H1 (cell line): Measurements from ENCODE around the gene SNX17. TPM values are rescaled to one million over a fixed set of nuclear protein-coding genes. Genes with fewer than 3 reads are reported as not detected.

ENCODE experiments used
- CTCF ChIA-PET: fragments of 300-600 bp; sonication (Branson Sonifier 250); formaldehyde crosslinking; loops from one replicate; lab custom pipeline; 2021; ENCODE audit not compliant: partially characterized antibody; lab: Charles Lee
- POLR2A ChIA-PET: fragments of 300-600 bp; sonication (Branson Sonifier 250); formaldehyde crosslinking; loops from one replicate; lab custom pipeline; 2021; ENCODE audit warnings: inconsistent platforms; ENCODE audit not compliant: partially characterized antibody; lab: Charles Lee
- DNase-seq, 2 experiments: peaks; one replicate each; pipeline versions ENCODE4 v3.0.0 to v3.0.0-alpha.2; 2010 to 2022; ENCODE audit warnings: low spot score in 2 of 2, low read depth in 1 of 2, mixed read lengths in 1 of 2
- FAIRE-seq: peaks from 2 replicates; lab custom pipeline; 2011; peaks lifted over from hg19 to GRCh38; lab: Jason Lieb, UNC
- H2AFZ ChIP-seq: 2 replicates; pipeline ENCODE4 v1.8.1; 2012; ENCODE audit warnings: low read length, inconsistent platforms
- H2AK5ac ChIP-seq: 2 replicates; pipeline ENCODE4 v1.6.1; 2013; ENCODE audit warnings: low read depth, low read length
- H2BK120ac ChIP-seq: replicated peaks from 2 replicates; pipeline ENCODE3; 2013; ENCODE audit warnings: low read depth, low read length, inconsistent platforms
- H2BK12ac ChIP-seq: 2 replicates; pipeline ENCODE4 v1.6.1; 2013; ENCODE audit warnings: low read depth, low read length
- H2BK15ac ChIP-seq: 2 replicates; pipeline ENCODE4 v1.6.1; 2013; ENCODE audit warnings: low read length
- H2BK20ac ChIP-seq: 2 replicates; pipeline ENCODE4 v1.6.1; 2013; ENCODE audit warnings: low read length
- H2BK5ac ChIP-seq: 2 replicates; pipeline ENCODE4 v1.6.1; 2013; ENCODE audit warnings: low read depth, low read length
- H3K14ac ChIP-seq: 2 replicates; pipeline ENCODE4 v1.6.1; 2013; ENCODE audit warnings: inconsistent platforms; ENCODE audit not compliant: insufficient read length
- H3K18ac ChIP-seq: 2 replicates; pipeline ENCODE4 v1.6.1; 2013; ENCODE audit warnings: low read length; ENCODE audit errors: extremely low read depth
- H3K23ac ChIP-seq: 2 replicates; pipeline ENCODE4 v1.6.1; 2013; ENCODE audit warnings: inconsistent platforms; ENCODE audit not compliant: insufficient read length
- H3K23me2 ChIP-seq: 2 replicates; pipeline ENCODE4 v1.6.1; 2013; ENCODE audit warnings: low read depth, low read length
- H3K27ac ChIP-seq: 2 replicates; pipeline ENCODE4 v1.6.1; 2011; ENCODE audit warnings: low read depth, low read length, inconsistent platforms
- H3K27me3 ChIP-seq, 4 experiments: replicated peaks in 1 of 4; 1 replicate in 1 of 4; 2 replicates in 3 of 4; pipeline versions ENCODE4 v1.6.1 to v1.8.1; 2011 to 2013; ENCODE audit warnings: low read length in 3 of 4, mild to moderate bottlenecking in 3 of 4, inconsistent platforms in 2 of 4, mixed read lengths in 2 of 4, moderate library complexity in 1 of 4; ENCODE audit not compliant: control insufficient read depth in 3 of 4, insufficient read depth in 3 of 4; ENCODE audit errors: extremely low read depth in 1 of 4
- H3K36me3 ChIP-seq, 4 experiments: 2 replicates each; pipeline versions ENCODE4 v1.6.1 to v1.8.1; 2011 to 2013; ENCODE audit warnings: mild to moderate bottlenecking in 4 of 4, low read length in 3 of 4, moderate library complexity in 2 of 4, control low read depth in 1 of 4, inconsistent platforms in 1 of 4; ENCODE audit not compliant: insufficient read depth in 4 of 4, control insufficient read depth in 2 of 4
- H3K4ac ChIP-seq: replicated peaks from 2 replicates; pipeline ENCODE3; 2013; ENCODE audit warnings: low read length, low read depth, mixed read lengths, inconsistent platforms; ENCODE audit not compliant: insufficient read length
- H3K4me1 ChIP-seq, 4 experiments: replicated peaks in 1 of 4; 1 replicate in 1 of 4; 2 replicates in 3 of 4; pipeline versions ENCODE4 v1.6.1 to v1.8.1; 2011 to 2013; ENCODE audit warnings: low read length in 3 of 4, inconsistent platforms in 2 of 4, mixed read lengths in 1 of 4; ENCODE audit not compliant: insufficient read depth in 4 of 4, control insufficient read depth in 3 of 4
- H3K4me2 ChIP-seq, 2 experiments: 2 replicates each; pipeline versions ENCODE4 v1.6.1 to v1.8.1; 2011 to 2013; ENCODE audit warnings: low read depth in 2 of 2, low read length in 2 of 2, control low read depth in 1 of 2, inconsistent platforms in 1 of 2, mild to moderate bottlenecking in 1 of 2; ENCODE audit not compliant: insufficient read depth in 1 of 2
- H3K4me3 ChIP-seq, 4 experiments: fragments of 200-600, 300-600 bp in 1 of 4; sonication (generic), shearing (Covaris generic), sonication (Bioruptor Twin) in 1 of 4; 2 replicates each; pipeline versions ENCODE4 v1.5.1 to v1.8.1; 2011 to 2016; ENCODE audit warnings: low read length in 4 of 4, low read depth in 3 of 4, control low read depth in 2 of 4, inconsistent platforms in 2 of 4, mild to moderate bottlenecking in 2 of 4, mixed read lengths in 1 of 4, moderate library complexity in 1 of 4; ENCODE audit not compliant: insufficient read depth in 2 of 4; ENCODE audit errors: extremely low read depth in 1 of 4
- H3K56ac ChIP-seq: replicated peaks from 2 replicates; pipeline ENCODE3; 2013; ENCODE audit warnings: low read depth, mild to moderate bottlenecking, mixed read lengths, low read length, inconsistent platforms; ENCODE audit not compliant: insufficient read length
- H3K79me1 ChIP-seq: 2 replicates; pipeline ENCODE4 v1.6.1; 2013; ENCODE audit warnings: low read depth, low read length, control low read depth
- H3K79me2 ChIP-seq, 2 experiments: 2 replicates each; pipeline versions ENCODE4 v1.6.1 to v1.8.1; 2012 to 2013; ENCODE audit warnings: low read length in 2 of 2, mild to moderate bottlenecking in 2 of 2, inconsistent platforms in 1 of 2; ENCODE audit not compliant: insufficient read depth in 2 of 2, control insufficient read depth in 1 of 2
- H3K9ac ChIP-seq, 4 experiments: replicated peaks in 1 of 4; 1 replicate in 1 of 4; 2 replicates in 3 of 4; pipeline versions ENCODE4 v1.6.1 to v1.8.1; 2011 to 2013; ENCODE audit warnings: low read depth in 3 of 4, low read length in 3 of 4, control low read depth in 2 of 4, mild to moderate bottlenecking in 2 of 4, moderate library complexity in 2 of 4, inconsistent platforms in 1 of 4; ENCODE audit errors: extremely low read depth in 1 of 4
- H3K9me3 ChIP-seq, 2 experiments: 2 replicates each; pipeline versions ENCODE4 v1.6.1 to v1.8.1; 2012 to 2013; ENCODE audit warnings: mild to moderate bottlenecking in 2 of 2, moderate library complexity in 2 of 2, control low read depth in 1 of 2, inconsistent platforms in 1 of 2, low read depth in 1 of 2, low read length in 1 of 2, mixed read lengths in 1 of 2; ENCODE audit not compliant: insufficient read depth in 2 of 2
- H4K20me1 ChIP-seq, 2 experiments: replicated peaks in 1 of 2; 2 replicates each; pipeline versions ENCODE3 to v1.8.1; 2011 to 2013; ENCODE audit warnings: inconsistent platforms in 2 of 2, low read length in 2 of 2, mild to moderate bottlenecking in 1 of 2; ENCODE audit not compliant: insufficient read depth in 2 of 2, control insufficient read depth in 1 of 2
- H4K5ac ChIP-seq: 2 replicates; pipeline ENCODE4 v1.6.1; 2013; ENCODE audit warnings: low read length, low read depth, mixed read lengths, inconsistent platforms; ENCODE audit not compliant: insufficient read length
- H4K8ac ChIP-seq: 2 replicates; pipeline ENCODE4 v1.8.0; 2013; ENCODE audit warnings: mild to moderate bottlenecking, moderate library complexity, low read length, inconsistent platforms; ENCODE audit not compliant: insufficient read depth; ENCODE audit errors: extremely low read depth
- H4K91ac ChIP-seq: replicated peaks from 2 replicates; pipeline ENCODE3; 2013; ENCODE audit warnings: low read length, mixed read lengths, inconsistent platforms; ENCODE audit not compliant: insufficient read length
- RAD21 ChIP-seq, 2 experiments: IDR thresholded peaks in 1 of 2; conservative IDR thresholded peaks in 1 of 2; 2 replicates each; pipeline ENCODE4 v1.6.1; 2011; ENCODE audit warnings: low read depth in 2 of 2, low read length in 2 of 2, improper control_type of control experiment in 1 of 2, inconsistent platforms in 1 of 2, mild to moderate bottlenecking in 1 of 2, moderate library complexity in 1 of 2
- TAF1 ChIP-seq: IDR thresholded peaks from 2 replicates; pipeline ENCODE4 v1.6.1; 2011; ENCODE audit warnings: mild to moderate bottlenecking, low read depth, low read length
- WGBS, 2 experiments: shearing (Covaris generic) in 1 of 2; methylation state at CpG; one replicate each; pipeline versions ENCODE4 v1.1.6 to v1.1.7; 2013 to 2015; ENCODE audit warnings: low lambda C conversion rate in 2 of 2, mixed read lengths in 2 of 2, inconsistent platforms in 1 of 2, low coverage in 1 of 2, missing lambda C conversion rate in 1 of 2; ENCODE audit not compliant: insufficient replicate concordance in 2 of 2, insufficient coverage in 1 of 2, insufficient read length in 1 of 2; ENCODE audit errors: extremely low coverage in 1 of 2, missing lambda C conversion rate in 1 of 2; 5-methylcytosine and 5-hydroxymethylcytosine counted together
- polyA plus RNA-seq, 7 experiments: library from polyadenylated mRNA; depleted of rRNA in 3 of 7; stranded (reverse) in 5 of 7; unstranded in 2 of 7; fragments of >200 nt in 5 of 7; fragments of 200-250 nt in 2 of 7; gene quantifications; 1 replicate in 5 of 7; 2 replicates in 1 of 7; 4 replicates in 1 of 7; pipeline versions ENCODE4 v1.2.1 to v1.2.3, GENCODE V29; 2011 to 2013; ENCODE audit warnings: missing spikeins in 2 of 7, mixed read lengths in 2 of 7
- total RNA-seq: library from RNA; stranded (reverse); fragmentation: NEBNext Ultra II Directional; extraction: Animal tissue kit (Norgen Biotek cat#: 25700); gene quantifications from 2 replicates; pipeline ENCODE4 v1.2.1, GENCODE V29; 2021

The SNX17 gene
- total and polyA plus RNA-seq, 2 of the 8 experiments (the other 6 are each of a cell fraction or from before 2014, with no cell fraction given), result 54.9 to 66.2 TPM

DNA sequence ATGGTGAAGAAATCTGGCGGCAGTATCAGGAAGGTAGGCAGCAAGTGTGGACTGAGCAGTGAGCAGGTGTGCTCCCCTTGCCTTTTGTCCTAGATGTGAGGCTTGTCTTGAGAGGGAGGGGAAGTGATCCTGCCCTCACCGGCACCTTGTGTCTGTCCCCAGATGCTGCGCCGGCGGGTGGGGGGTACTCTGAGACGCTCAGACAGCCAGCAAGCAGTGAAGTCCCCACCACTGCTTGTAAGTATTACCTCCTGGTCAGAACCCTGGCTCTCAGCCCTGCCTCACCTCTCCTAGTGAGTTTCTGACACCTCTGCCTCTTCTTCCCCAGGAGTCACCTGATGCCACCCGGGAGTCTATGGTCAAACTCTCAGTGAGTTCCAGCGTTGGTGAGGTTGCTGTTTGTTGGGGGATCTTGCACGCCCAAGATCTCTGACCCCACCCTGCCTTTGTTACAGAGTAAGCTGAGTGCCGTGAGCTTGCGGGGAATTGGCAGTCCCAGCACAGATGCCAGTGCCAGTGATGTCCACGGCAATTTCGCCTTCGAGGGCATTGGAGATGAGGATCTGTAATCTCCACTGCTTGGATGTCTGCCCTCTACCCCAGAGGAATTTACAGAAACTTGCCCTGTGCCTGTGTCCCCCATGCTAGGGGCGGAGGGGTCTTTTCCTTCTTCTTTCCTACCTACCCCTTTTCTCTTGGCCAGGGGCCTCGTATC is 5.9 kb downstream of the SNX17 start:
- H3K23ac ChIP-seq, result no peak overlapping the region
- H3K27me3 ChIP-seq, result no peaks in the 10 kb centered on the region
- peaks cover 6% of the 10 kb centered on the region for H3K79me1 ChIP-seq
- H3K9me3 ChIP-seq, result no peaks in the 10 kb centered on the region
- H4K8ac ChIP-seq, result no peak overlapping the region; the same call in 1 of the 2 replicates
- H3K36me3 ChIP-seq, result peaks cover 29 to 53% (median 43%) of the 10 kb centered on the region in 4 experiments
- H3K18ac ChIP-seq, result no peak overlapping the region
- H2BK120ac ChIP-seq, result no peak overlapping the region
- peaks cover 4 to 14% of the 10 kb centered on the region in 2 experiments for H4K20me1 ChIP-seq
- no peak overlapping the region for H4K5ac ChIP-seq
- no peak overlapping the region for H2BK12ac ChIP-seq
- H4K91ac ChIP-seq, result no peak overlapping the region
- no peak overlapping the region for H2AK5ac ChIP-seq
- no peak for DNase-seq
- WGBS, 2 experiments, result 95% methylated on average over 16 of the region's 16 CpGs; no CpG with 5 or more reads in 1 of the 2 experiments
- H3K23me2 ChIP-seq, result peaks cover 9% of the 10 kb centered on the region
- ChIA-PET POLR2A (interaction anchor here (1.1 to 9.5 kb wide), 10 partner anchors 9 to 156 kb away, joined by 3 to 114 read pairs (median 4); partner anchors contain the start of genes EIF2B4, GTF3C2 and PPM1G), CTCF (interaction anchor here (1.0 to 2.0 kb wide), 3 partner anchors 14 to 56 kb away, joined by 3 to 5 read pairs (median 4); no protein-coding TSS in a partner anchor)
- H3K4me3 ChIP-seq, result no peak overlapping the region
- H3K4me2 ChIP-seq, result no peak overlapping the region
- peaks cover 0 to 12% (median 4%) of the 10 kb centered on the region in 4 experiments; a peak in 5 of 7 replicates for H3K4me1 ChIP-seq
- peaks cover 0 to 21% of the 10 kb centered on the region in 2 experiments; a peak in 2 of 4 replicates for H3K79me2 ChIP-seq
- H3K56ac ChIP-seq, result no peak overlapping the region
- TF ChIP-seq TAF1, result no peak
- no peak for TF ChIP-seq RAD21 (IDR thresholded peaks at IDR 0.05 in 1 of 2, conservative IDR thresholded peaks at IDR 0.05 in 1 of 2; ENCODE audit: low read depth in 2 of 2, low read length in 2 of 2)
- no peak overlapping the region for H3K4ac ChIP-seq
- H3K27ac ChIP-seq, result no peak overlapping the region
- no peak overlapping the region for H3K9ac ChIP-seq
- H2BK15ac ChIP-seq, result no peak overlapping the region
- no peak for FAIRE-seq
- no peak overlapping the region for H2BK5ac ChIP-seq
- H2AFZ ChIP-seq, result no peak overlapping the region
- H2BK20ac ChIP-seq, result no peak overlapping the region
- H3K14ac ChIP-seq, result no peak overlapping the region
